Middle frontal gyrus (tissue), 1 donor: ENCODE results near the gene GLOD5.

Experiments used
- DNase-seq: peaks from one replicate; pipeline ENCODE4 v3.0.0-alpha.2; 2015; ENCODE audit warnings: low spot score; ENCODE audit errors: extremely low spot score

Gene GLOD5

DNA sequence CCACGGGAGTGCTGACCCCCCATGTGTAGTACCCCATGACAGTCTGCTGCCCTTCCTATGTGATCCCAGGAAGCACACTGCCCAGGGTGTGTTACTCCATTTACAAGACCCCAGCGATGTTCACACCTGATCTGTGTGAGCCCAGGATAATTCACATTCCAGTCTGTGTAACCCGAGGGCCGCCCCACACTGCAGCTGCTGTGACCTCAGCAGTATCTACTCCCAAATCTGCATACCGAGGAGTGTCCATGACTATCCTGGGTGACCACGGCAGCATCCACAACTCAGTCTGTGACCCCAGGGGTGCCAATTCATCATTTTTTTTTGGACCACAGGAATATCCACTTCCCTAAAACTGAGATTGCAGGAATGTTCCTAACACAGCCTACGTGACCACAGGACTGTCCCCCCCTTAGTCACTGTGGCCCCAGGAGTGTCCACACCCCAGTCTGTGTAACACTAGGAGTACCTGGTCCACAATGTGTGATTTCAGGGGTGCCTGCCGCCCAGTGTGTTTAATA is 7.8 kb upstream of the GLOD5 start:
- DNase-seq, result no peak

DNA sequence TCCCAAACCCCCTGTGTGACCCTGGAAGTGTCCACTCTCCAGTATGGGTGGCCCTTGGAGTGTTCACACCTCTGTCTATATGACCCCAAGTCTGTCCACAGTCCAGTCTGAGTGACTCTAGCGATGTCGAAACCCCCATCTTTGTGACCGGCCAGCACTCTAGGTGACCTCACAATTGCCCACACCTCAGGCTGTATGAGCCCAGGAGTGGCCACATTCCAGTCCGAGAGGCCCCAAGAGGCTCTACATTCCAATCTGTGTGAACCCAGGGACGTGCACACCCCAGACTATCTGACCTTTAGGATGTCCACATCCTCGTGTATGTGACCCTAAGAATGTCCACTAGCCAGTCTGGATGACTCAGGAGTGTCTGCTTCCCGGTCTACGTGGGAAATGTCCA is 7.3 kb upstream of the GLOD5 start:
- DNase-seq, result no peak

DNA sequence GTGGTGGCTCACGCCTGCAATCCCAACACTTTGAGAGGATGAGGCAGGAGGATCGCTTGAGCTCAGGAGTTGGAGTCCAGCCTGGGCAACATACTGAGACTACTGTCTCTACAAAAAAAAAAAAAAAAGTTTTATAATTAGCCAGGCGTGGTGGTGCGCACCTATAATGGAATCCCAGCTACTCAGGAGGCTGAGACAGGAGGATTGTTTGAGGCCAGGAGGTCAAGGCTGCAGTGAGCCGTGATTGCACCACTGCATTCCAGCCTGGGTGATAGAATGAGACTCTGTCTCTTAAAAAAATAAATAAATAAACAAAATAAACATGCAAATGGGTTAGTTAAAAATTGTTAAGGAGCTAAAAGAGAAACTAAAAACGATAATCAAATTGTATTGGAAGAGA is 7.7 kb downstream of the GLOD5 start:
- DNase-seq, result no peak

DNA sequence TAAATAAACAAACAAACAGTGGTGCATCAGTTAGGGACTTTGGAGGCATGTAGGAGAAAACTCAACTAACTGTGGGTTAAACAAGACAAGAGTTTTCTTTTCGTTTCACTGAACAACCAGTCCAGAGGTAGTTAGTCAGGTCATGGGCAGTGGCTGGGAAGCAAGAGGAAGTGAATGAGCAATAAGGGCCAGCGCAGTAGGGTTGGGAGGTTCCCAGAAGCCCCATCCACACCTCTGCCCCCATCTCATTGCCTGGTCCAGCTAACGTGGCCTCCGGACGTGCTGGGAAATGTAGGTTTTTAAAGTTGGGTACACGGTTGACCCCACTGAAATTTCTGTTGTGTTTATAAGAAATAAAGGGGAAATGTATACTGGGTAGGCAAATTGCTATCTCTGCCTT is 8.7 kb downstream of the GLOD5 start:
- DNase-seq, result no peak

DNA sequence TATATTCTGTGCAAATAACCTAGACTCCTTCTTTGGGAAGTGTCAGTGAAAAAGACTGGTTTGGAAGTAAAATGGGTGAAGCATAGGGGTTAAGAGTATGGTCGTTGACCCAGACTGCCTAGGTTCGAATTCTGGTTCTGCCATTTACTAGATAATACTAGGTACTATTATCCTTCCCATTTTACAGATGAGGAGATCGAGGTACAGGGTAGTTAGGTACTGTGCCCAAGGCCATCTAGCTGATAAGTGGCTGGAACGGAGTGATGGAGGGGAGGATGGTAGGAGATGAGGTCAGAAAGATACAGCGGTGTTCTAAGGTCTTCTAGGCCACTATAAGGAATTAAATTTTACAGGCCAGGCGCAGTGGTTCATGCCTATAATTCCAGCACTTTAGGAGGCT is 11.1 kb downstream of the GLOD5 start:
- no peak for DNase-seq

DNA sequence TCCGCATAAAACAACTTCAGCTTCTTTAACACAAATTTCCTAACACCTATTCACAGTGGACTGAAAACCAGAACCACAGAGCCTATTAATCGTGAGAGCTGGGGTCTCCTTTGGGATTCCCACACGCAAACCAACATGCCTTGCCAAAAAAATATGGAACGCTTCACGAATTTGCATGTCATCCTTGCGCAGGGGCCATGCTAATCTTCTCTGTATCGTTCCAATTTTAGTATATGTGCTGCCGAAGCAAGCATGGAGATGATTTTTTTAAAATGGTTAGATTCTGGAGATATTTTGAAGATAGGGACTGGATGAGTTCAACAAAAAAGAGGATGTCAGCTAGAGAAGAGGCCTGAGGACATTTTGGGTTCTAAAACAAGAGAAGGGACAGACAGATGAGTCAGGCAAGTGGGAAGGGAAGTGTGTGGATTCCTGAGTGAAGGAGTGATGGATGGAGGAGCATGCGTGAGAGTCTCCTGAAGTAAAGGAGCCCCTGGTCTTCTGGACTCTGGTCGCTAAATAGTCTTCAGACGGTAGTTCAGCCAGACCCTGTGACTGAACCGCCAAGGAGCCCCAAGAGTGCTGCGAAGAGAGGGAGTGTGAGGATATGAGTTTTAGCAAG is 15.4 kb downstream of the GLOD5 start:
- DNase-seq, result no peak

DNA sequence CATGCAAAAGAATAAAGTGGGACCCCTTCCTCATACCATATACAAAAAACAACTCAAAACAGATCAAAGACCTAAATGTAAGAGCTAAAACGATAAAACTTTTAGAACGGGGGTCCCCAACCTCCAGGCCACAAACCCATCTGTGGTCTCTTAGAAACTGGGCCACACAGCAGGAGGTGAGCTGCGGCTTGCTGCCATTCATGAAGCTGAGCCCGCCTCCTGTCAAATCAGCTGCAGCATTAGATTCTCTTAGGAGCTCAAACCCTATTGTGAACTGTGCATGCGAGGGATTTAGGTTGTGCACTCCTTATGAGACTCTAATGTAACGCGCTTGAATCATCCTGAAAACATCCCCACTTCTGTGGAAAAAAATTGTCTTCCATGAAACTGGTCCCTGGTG is 17.9 kb downstream of the GLOD5 start:
- no peak for DNase-seq

DNA sequence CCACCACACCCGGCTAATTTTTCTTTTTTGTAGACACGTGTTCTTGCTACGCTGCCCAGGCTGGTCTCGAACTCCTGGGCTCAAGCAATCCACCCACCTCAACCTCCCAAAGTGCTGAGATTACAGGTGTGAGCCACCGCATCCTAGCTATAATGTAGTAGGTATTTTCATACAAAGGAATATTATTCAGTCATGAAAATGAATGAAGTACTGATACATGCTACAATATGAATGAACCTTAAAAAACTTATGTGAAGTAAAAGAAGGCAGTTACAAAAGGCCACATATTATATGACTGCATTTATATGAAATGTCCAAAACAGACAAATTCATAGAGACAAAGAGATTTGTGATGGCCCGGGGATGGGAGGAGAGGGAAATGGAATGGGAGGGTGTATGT is 20.2 kb downstream of the GLOD5 start:
- DNase-seq, result no peak

DNA sequence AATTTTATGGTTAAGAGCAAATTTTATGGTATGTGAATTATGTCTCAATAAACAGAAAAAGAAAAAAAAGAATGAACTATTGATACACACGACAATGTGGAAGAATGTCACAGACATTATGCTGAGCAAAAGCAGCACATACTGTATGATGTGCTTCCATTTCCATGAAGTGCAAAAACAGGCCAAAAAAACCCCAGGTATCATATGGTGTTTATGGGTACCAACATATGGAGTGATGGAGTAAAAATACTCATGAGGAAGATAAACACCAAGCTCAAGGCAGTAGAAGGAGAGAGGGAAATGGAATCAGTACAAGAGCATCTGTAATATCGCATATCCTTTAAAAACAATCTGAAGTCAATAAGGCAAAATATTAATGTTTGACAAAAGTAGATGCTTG is 20.7 kb downstream of the GLOD5 start:
- no peak for DNase-seq

DNA sequence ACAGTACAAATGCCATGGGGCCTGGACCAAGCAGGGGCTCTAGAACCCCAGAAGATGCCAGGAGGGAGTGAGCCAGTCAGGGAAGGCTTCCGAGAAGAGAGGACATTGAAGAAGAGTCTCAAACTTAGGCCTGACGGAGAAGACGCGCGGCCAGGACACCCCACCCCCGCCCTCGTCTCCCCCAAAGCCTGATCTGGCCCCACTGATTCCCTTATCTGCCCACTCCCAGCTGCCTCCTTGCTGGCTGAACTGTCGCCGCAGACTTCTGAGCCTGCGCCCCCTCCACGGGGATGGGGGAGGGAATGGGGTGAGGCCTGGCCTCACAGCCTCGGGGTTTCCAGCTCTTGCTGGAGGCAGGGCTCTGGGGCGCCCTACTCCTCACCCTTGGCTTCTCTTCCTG is 21.2 kb downstream of the GLOD5 start:
- DNase-seq, result no peak

DNA sequence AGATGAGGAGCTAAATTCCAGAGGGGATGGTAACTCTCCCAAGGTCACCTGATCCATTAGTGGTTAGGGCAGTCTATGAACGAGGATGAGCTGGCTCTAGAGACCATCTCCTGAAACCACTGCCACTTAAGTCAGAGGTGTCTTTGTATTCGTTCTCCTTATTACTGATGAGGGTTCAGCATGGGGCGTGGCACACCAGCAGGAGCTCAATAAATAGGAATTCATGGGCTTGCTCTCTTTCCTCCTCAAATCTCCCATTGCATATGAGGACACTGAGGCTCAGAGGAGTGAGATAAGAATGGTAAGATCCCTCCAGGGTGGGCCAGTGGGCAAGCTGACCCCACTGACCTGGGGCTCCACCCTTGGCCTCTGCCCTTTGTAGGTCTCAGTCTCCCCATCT is 23.2 kb downstream of the GLOD5 start:
- no peak for DNase-seq

DNA sequence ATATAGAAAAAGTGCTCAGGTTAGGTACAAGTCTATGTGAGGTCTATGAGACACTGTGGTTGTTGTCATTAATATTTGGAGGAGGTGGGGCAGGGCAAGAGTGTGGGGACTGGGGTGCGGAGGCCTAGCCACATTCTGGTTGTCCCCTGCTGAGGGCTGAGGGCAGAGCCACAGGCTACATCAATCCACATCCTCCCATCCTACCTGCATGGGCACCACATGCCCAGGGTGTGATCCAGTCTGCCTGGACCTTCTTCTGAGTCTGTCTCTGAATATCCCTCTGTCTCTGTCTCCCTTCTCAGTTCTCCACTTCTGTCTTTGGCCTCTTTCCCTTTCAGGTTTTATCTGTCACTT is 23.6 kb downstream of the GLOD5 start:
- no peak for DNase-seq

DNA sequence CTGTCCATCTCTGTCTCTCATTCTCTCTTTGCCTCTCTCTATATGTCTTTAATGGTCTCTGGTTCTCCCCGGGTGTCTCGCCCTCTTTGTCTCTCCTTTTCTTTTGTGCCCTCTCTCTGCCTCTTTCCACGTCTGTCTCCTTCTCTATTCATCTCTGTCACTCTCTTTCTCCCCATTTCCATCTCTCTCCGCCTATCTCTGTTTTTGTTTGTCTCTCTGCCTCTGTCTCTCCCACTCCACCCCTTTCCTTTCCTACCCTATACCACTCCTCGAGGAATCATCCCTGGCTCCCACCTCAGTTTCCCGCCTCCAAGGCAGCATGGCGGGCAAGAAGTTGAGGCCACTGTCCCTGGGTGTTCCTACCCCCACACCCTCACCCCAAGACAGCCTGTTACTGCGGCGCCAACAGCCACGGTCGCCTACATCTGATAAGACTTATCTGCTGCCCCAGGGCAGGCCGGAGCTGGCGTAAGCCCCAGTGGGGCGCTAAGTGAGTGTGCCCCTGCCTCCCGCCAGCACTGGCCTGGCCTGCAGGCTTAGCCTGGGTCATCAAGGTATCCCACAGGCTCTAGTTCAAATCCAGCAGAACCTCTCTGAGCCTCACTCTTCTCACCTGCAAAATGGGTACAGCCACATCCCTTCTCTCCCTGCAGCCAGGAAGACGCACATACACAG is 24.1 kb downstream of the GLOD5 start:
- DNase-seq, result no peak

DNA sequence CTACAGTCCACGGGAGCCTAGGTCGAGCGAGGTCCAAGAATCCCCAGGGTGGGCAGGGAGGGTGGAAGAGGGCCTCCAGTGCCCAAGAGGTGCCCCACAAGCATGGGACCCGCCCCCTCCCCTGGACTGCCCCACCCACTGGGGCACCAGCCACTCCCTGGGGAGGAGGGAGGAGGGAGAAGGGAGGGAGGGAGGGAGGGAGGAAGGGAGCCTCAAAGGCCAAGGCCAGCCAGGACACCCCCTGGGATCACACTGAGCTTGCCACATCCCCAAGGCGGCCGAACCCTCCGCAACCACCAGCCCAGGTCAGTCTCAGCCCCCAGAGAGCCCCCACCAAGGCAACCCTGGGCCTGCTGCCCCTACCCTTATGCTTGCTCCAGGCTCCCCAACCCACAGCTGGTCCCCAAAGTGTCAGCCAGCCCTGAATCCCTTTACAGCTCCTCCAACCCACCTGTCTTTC is 24.8 kb downstream of the GLOD5 start, which contains the start of gene GATA1:
Gene GATA1, plus strand, starts transcription at position 250 of the 460 bp plus-strand sequence. CDS start 4,520 bp downstream, outside the sequence.
- DNase-seq, result no peak

DNA sequence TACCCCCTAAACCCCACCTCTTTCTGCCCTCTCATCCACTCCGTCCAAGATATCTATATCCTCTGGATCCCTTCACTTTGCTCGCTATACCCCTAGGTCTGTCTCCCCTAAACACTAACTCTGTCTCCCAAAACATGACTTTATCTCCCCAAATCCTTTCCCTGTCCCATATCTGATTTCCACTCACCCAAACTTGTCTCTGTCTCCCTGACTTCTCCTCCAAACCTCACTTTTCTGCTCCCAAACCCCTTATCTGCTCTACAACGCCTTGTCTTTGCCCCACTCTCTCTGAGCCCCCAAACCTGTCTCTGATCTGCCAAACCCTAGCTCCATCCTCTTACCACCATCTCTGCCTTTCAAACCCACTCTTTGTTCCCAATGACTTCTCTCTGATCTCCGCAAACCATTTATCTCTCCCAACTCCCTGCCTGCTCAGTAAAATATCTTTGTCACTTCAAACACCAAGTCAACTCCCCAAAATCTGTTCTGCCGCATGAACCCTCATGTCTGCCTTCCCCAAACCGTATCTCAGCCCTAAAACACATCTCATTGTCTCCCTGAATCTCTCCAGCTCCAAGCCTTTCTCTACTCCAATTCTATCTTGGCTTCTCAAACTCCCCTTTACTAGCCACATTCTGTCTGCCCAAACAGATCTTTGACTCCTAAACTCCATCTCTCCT is 25.4 kb downstream of the GLOD5 start:
- no peak for DNase-seq

DNA sequence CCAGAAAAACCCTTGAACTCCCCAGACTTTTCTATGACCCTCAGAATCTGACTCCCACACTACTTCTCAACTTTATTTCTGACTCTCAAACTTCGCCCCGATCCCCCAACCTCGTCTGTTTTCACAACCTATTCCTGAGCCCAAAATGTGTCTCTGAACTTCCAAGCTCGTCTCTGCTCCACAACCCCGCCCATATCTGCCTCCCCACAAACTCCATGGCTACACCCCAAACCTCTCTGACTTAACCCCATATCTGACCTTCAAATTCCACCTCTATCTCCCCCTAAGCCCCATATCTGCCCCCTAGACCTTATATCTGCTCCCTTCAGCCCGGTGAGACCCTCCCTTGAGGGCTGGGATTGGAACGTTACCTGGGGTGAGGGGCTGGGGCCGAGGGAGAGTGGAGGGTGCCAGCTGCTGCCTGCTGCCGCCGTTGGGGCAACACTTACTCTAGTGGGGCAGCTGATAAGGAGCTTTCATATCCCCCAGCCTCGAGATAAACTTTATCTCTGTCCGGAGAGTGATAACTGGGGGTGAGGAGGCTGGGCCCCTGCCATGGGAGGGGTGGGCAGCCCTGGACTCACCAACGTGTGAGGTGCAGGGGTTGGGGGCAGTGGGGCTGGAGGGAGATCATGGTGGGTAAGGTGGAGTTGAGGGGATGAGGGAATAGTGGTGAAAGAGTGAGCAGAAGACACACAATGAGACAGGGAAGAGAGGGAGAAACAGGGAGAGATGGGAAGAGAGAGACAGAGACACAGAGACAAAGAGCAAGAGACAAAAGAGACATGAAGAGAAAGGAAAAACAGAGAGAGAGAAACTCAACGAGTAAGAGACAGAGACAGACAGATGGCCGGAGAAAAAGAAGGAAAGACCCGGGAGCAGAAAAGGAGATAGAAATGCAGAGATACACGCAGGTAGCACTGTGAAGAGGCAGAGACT is 26.2 kb downstream of the GLOD5 start:
- no peak for DNase-seq

DNA sequence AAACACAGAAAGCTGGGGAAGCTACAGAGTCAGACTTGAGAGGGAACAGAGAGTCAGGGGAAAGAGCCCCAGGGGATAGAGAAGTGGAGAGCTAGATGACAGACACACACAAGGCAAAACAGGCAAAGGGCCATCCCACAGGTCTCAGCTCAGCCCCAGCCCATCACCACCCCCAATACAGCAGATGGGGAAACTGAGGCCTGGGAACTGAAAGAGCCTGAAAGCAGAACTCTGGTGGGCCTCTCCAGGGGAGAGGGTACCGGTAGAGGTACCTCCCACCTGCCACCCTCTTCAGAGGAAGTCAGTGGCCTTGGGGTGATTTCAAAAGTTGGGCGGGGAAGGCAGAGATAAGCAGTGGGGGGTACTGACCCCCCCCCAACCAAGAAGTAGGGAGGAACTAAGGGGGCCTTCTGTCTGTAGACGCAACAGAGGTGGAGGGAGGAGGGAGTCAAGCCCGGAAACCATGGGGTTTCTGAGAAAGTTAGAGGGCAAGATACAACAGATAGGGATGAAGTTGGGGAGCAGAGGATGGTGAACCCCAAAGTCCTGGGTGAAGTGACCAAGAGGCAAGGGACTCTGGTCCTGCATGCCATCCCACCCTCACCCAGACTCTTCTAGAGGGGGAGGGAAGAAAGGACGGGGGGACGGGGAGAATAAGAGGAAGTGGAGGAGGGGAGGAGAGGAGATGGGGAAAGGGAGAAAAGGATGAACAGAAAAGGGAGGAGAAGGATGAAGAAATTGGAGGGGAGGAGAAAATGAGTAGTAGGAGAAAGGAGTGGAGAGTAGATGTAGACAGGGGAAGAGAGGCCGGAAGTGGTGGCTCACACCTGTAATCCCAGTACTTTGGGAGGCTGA is 28.0 kb downstream of the GLOD5 start:
- DNase-seq, result no peak

DNA sequence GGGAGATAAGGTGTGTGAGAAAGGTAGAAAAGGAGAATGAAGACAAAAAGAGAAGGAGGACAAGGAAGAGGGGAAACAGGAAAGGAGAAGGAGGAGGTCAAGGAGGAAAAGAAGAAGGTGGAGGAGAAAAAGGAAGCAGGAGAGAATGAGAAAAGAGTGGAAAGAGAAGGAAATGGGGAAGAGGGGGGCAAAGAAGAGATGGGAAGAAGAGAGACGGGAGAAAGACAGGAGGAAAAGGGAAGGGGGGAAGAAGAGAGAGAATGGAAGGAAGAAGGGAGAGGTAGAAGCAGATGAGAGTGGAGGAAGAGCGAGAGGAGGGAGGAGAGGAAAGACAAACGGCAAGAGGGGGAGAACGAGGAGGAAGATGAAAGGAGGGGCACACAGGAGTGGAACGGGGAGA is 28.9 kb downstream of the GLOD5 start:
- no peak for DNase-seq

DNA sequence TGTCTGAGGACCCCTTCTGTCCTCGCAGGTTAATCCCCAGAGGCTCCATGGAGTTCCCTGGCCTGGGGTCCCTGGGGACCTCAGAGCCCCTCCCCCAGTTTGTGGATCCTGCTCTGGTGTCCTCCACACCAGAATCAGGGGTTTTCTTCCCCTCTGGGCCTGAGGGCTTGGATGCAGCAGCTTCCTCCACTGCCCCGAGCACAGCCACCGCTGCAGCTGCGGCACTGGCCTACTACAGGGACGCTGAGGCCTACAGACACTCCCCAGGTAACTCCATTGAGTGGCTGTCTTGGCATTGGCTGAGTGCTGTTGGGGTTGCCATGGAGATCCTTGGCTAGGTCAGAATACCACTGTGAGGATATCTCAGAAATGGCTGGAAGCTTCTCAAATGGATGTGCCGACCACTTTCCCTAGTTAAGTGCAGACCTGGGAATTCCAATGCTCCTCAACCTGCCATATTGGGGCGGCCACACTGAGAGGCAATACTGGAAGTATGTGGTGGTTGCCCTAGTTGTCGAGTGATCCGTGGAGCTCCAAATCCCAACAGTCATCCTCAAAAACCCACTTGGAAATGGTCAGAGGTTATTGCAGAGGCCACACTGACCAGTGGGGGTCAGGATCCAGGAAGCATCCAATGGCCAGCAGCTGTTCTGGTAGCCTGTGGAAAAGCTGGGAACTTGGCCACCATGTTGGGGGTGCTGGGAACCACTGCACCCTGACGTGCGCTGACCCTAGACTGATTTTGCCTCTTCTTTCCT is 29.7 kb downstream of the GLOD5 start:
- no peak for DNase-seq

DNA sequence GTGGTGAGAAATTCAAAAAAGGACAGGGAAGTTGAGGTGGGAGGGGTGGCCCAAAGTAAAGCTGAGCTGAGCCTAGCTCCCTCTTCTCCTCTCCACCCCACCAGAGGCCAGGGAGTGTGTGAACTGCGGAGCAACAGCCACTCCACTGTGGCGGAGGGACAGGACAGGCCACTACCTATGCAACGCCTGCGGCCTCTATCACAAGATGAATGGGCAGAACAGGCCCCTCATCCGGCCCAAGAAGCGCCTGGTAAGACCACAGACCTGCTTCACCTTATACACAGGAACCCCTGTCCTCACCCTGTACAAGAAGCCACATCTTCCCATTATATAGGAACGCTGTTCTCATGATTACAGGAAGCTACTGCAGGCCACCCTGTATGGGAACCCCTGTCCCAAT is 30.7 kb downstream of the GLOD5 start:
- DNase-seq, result no peak
